Measurements from ENCODE around the gene PTGES2. TPM values are rescaled to one million over a fixed set of nuclear protein-coding genes. Genes with fewer than 3 reads are reported as not detected.

Gene PTGES2
- total and polyA plus RNA-seq, 9 of the 15 experiments (the other 6 are each of a cell fraction or from before 2014, with no cell fraction given), result 2.4 to 196 (median 90.1) TPM

DNA sequence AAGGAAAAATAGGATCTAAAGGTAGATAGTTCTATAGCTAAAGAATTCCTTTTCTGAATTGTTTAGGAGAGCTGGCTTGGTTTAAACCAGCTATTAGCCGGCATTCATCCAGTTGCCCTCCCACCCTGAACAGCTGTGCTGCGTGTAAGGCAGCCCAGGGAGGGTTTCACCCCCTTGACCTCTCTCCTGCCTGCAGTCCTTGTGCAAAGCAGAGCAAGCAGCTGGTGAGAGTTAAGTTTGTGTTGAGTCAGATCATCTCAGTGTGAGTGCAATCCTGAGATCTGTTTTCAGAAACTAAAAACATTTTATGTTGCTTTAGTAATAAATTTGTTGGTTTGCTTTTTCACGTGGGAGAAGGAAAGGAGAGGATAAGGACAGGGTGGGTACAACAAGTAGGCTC lies 46.5 kb downstream of the PTGES2 start (continued):
- TF ChIP-seq, protein P1, sequence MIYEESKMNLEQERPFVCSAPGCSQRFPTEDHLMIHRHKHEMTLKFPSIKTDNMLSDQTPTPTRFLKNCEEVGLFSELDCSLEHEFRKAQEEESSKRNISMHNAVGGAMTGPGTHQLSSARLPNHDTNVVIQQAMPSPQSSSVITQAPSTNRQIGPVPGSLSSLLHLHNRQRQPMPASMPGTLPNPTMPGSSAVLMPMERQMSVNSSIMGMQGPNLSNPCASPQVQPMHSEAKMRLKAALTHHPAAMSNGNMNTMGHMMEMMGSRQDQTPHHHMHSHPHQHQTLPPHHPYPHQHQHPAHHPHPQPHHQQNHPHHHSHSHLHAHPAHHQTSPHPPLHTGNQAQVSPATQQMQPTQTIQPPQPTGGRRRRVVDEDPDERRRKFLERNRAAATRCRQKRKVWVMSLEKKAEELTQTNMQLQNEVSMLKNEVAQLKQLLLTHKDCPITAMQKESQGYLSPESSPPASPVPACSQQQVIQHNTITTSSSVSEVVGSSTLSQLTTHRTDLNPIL (CRISPR knock-in tag; IDR thresholded peaks at IDR 0.05), result no peak
- TF ChIP-seq CEBPB (tag; IDR thresholded peaks at IDR 0.05), result no peak
- no peak for TF ChIP-seq TBP (optimal IDR thresholded peaks at IDR 0.05; ENCODE audit: low read depth, low read length)
- TF ChIP-seq PHB2 (IDR thresholded peaks at IDR 0.05; ENCODE audit: low read depth), result no peak
- no peak for TF ChIP-seq ZKSCAN3 (CRISPR knock-in tag; IDR thresholded peaks at IDR 0.05)
- peak; percentile 64; the same call in 1 of the 2 replicates for TF ChIP-seq POLR2AphosphoS5 (IDR thresholded peaks at IDR 0.05; ENCODE audit: control insufficient read depth, insufficient read depth, low read depth, low read length)
- TF ChIP-seq POU5F1 (IDR thresholded peaks at IDR 0.05; ENCODE audit: borderline replicate concordance, low read depth, low read length, partially characterized antibody), result no peak
- TF ChIP-seq SMAD4 (CRISPR knock-in tag; conservative IDR thresholded peaks at IDR 0.05), result no peak
- TF ChIP-seq, protein P2, sequence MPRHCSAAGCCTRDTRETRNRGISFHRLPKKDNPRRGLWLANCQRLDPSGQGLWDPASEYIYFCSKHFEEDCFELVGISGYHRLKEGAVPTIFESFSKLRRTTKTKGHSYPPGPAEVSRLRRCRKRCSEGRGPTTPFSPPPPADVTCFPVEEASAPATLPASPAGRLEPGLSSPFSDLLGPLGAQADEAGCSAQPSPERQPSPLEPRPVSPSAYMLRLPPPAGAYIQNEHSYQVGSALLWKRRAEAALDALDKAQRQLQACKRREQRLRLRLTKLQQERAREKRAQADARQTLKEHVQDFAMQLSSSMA (CRISPR knock-in tag; IDR thresholded peaks at IDR 0.05), result no peak
- TF ChIP-seq, protein P3, sequence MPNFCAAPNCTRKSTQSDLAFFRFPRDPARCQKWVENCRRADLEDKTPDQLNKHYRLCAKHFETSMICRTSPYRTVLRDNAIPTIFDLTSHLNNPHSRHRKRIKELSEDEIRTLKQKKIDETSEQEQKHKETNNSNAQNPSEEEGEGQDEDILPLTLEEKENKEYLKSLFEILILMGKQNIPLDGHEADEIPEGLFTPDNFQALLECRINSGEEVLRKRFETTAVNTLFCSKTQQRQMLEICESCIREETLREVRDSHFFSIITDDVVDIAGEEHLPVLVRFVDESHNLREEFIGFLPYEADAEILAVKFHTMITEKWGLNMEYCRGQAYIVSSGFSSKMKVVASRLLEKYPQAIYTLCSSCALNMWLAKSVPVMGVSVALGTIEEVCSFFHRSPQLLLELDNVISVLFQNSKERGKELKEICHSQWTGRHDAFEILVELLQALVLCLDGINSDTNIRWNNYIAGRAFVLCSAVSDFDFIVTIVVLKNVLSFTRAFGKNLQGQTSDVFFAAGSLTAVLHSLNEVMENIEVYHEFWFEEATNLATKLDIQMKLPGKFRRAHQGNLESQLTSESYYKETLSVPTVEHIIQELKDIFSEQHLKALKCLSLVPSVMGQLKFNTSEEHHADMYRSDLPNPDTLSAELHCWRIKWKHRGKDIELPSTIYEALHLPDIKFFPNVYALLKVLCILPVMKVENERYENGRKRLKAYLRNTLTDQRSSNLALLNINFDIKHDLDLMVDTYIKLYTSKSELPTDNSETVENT (CRISPR knock-in tag; IDR thresholded peaks at IDR 0.05), result no peak
- TF ChIP-seq GATAD2B (IDR thresholded peaks at IDR 0.05; ENCODE audit: borderline replicate concordance), result no peak
- no peak for TF ChIP-seq TRIM28 (IDR thresholded peaks at IDR 0.05)
- TF ChIP-seq BDP1 (IDR thresholded peaks at IDR 0.05; ENCODE audit: insufficient read depth, insufficient read length), result no peak
- TF ChIP-seq, protein P4, sequence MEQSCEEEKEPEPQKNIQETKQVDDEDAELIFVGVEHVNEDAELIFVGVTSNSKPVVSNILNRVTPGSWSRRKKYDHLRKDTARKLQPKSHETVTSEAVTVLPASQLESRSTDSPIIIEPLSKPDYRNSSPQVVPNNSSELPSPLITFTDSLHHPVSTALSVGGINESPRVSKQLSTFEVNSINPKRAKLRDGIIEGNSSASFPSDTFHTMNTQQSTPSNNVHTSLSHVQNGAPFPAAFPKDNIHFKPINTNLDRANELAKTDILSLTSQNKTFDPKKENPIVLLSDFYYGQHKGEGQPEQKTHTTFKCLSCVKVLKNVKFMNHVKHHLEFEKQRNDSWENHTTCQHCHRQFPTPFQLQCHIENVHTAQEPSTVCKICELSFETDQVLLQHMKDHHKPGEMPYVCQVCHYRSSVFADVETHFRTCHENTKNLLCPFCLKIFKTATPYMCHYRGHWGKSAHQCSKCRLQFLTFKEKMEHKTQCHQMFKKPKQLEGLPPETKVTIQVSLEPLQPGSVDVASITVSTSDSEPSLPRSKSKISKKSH (CRISPR knock-in tag; IDR thresholded peaks at IDR 0.05), result no peak
- TF ChIP-seq TAF7 (tag; IDR thresholded peaks at IDR 0.05), result no peak
- TF ChIP-seq MED1 (CRISPR knock-in tag; IDR thresholded peaks at IDR 0.05; ENCODE audit: borderline replicate concordance), result no peak
- TF ChIP-seq, protein P5, sequence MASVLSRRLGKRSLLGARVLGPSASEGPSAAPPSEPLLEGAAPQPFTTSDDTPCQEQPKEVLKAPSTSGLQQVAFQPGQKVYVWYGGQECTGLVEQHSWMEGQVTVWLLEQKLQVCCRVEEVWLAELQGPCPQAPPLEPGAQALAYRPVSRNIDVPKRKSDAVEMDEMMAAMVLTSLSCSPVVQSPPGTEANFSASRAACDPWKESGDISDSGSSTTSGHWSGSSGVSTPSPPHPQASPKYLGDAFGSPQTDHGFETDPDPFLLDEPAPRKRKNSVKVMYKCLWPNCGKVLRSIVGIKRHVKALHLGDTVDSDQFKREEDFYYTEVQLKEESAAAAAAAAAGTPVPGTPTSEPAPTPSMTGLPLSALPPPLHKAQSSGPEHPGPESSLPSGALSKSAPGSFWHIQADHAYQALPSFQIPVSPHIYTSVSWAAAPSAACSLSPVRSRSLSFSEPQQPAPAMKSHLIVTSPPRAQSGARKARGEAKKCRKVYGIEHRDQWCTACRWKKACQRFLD (CRISPR knock-in tag; IDR thresholded peaks at IDR 0.05), result 0 out of 2 replicates have a peak, but pooled peaks have one; percentile 13
- TF ChIP-seq, protein P6, sequence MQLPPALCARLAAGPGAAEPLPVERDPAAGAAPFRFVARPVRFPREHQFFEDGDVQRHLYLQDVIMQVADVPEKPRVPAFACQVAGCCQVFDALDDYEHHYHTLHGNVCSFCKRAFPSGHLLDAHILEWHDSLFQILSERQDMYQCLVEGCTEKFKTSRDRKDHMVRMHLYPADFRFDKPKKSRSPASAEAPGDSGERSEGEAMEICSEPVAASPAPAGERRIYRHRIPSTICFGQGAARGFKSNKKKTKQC (CRISPR knock-in tag; IDR thresholded peaks at IDR 0.05), result no peak
- no peak for TF ChIP-seq HOXB6 (CRISPR knock-in tag; IDR thresholded peaks at IDR 0.05; ENCODE audit: borderline replicate concordance)
- no peak for TF ChIP-seq RBM15 (IDR thresholded peaks at IDR 0.05; ENCODE audit: insufficient read depth, low read length)
- TF ChIP-seq ZNF121 (CRISPR knock-in tag; conservative IDR thresholded peaks at IDR 0.05), result no peak
- no peak for TF ChIP-seq KLF16 (IDR thresholded peaks at IDR 0.05)
- no peak for TF ChIP-seq GABPB2 (CRISPR knock-in tag; conservative IDR thresholded peaks at IDR 0.05)
